ENCODE results near the gene VTI1B. TPM values are rescaled to one million over a fixed set of nuclear protein-coding genes. Genes with fewer than 3 reads are reported as not detected.
"Not testable (repeated sequence)": the region's sequence is repeated elsewhere in the genome, so short reads cannot be mapped to it uniquely, and the experiment has no call there.

Gene VTI1B
- total RNA-seq, 1 donor from 2014 or later = 20.4 TPM

- Histone ChIP-seq H3K9me3 (ENCODE audit: control insufficient read depth in 3 of 3, low read length in 3 of 3) (no peaks in the 10 kb centered on the region), H3K27ac (ENCODE audit: low read depth, low read length) (no peak overlapping the region), H3K4me1 (ENCODE audit: control insufficient read depth in 3 of 3, insufficient read depth in 3 of 3, low read length in 3 of 3) (no peaks in the 10 kb centered on the region), H3K27me3 (ENCODE audit: control insufficient read depth in 3 of 3, insufficient read depth in 3 of 3, low read length in 3 of 3) (no peaks in the 10 kb centered on the region), H3K4me3 (ENCODE audit: low read length in 3 of 3) (no peak overlapping the region), H3K36me3 (ENCODE audit: control insufficient read depth in 3 of 3, insufficient read depth in 3 of 3, low read length in 3 of 3) (no peaks in the 10 kb centered on the region), H3K9ac (ENCODE audit: low read depth in 1 of 3, low read length in 3 of 3) (no peak overlapping the region)
Observed at GRCh38 chr14:67705211-67705610, 30.8 kb upstream of the VTI1B start.

- no peaks in the 10 kb centered on the region for H3K36me3 ChIP-seq (ENCODE audit: control insufficient read depth in 3 of 3, insufficient read depth in 3 of 3, low read length in 3 of 3)
- no peaks in the 10 kb centered on the region for H3K4me1 ChIP-seq (ENCODE audit: control insufficient read depth in 3 of 3, insufficient read depth in 3 of 3, low read length in 3 of 3)
- H3K27ac ChIP-seq (ENCODE audit: low read depth, low read length) = no peak overlapping the region
- H3K27me3 ChIP-seq (ENCODE audit: control insufficient read depth in 3 of 3, insufficient read depth in 3 of 3, low read length in 3 of 3) = no peaks in the 10 kb centered on the region
- H3K4me3 ChIP-seq (ENCODE audit: low read length in 3 of 3) = no peak overlapping the region
- no peaks in the 10 kb centered on the region for H3K9me3 ChIP-seq (ENCODE audit: control insufficient read depth in 3 of 3, low read length in 3 of 3)
- no peak overlapping the region for H3K9ac ChIP-seq (ENCODE audit: low read depth in 1 of 3, low read length in 3 of 3)
Observed at GRCh38 chr14:67704484-67705089, 30.2 kb upstream of the VTI1B start.

GRCh38 chr14:67703997-67704396 lies 29.6 kb upstream of the VTI1B start:
- H3K36me3 ChIP-seq (ENCODE audit: control insufficient read depth in 3 of 3, insufficient read depth in 3 of 3, low read length in 3 of 3) = no peaks in the 10 kb centered on the region

GRCh38 chr14:67701492-67701891 lies 27.1 kb upstream of the VTI1B start, which contains the start of gene RDH12:
Gene RDH12, plus strand, starts transcription at chr14:67701886. Its CDS starts 20,757 bp downstream, at chr14:67722643.
- H3K9ac ChIP-seq (ENCODE audit: low read depth in 1 of 3, low read length in 3 of 3); H3K36me3 ChIP-seq (ENCODE audit: control insufficient read depth in 3 of 3, insufficient read depth in 3 of 3, low read length in 3 of 3); H3K9me3 ChIP-seq (ENCODE audit: control insufficient read depth in 3 of 3, low read length in 3 of 3); H3K27ac ChIP-seq (ENCODE audit: low read depth, low read length); H3K4me3 ChIP-seq (ENCODE audit: low read length in 3 of 3); H3K4me1 ChIP-seq (ENCODE audit: control insufficient read depth in 3 of 3, insufficient read depth in 3 of 3, low read length in 3 of 3); H3K27me3 ChIP-seq (ENCODE audit: control insufficient read depth in 3 of 3, insufficient read depth in 3 of 3, low read length in 3 of 3): not testable (repeated sequence)

More at GRCh38 chr14:67703997-67704396, 29.6 kb upstream of the VTI1B start:
- H3K9me3 ChIP-seq (ENCODE audit: control insufficient read depth in 3 of 3, low read length in 3 of 3) = no peaks in the 10 kb centered on the region
- H3K27ac ChIP-seq (ENCODE audit: low read depth, low read length) = no peak overlapping the region
- H3K4me3 ChIP-seq (ENCODE audit: low read length in 3 of 3) = no peak overlapping the region
- H3K4me1 ChIP-seq (ENCODE audit: control insufficient read depth in 3 of 3, insufficient read depth in 3 of 3, low read length in 3 of 3) = no peaks in the 10 kb centered on the region
- H3K27me3 ChIP-seq (ENCODE audit: control insufficient read depth in 3 of 3, insufficient read depth in 3 of 3, low read length in 3 of 3) = no peaks in the 10 kb centered on the region
- H3K9ac ChIP-seq (ENCODE audit: low read depth in 1 of 3, low read length in 3 of 3) = no peak overlapping the region

GRCh38 chr14:67698179-67698578 lies 23.7 kb upstream of the VTI1B start:
- Histone ChIP-seq H3K4me1 (ENCODE audit: control insufficient read depth in 3 of 3, insufficient read depth in 3 of 3, low read length in 3 of 3) (peaks cover 0 to 7% (median 7%) of the 10 kb centered on the region in 3 donors), H3K36me3 (ENCODE audit: control insufficient read depth in 3 of 3, insufficient read depth in 3 of 3, low read length in 3 of 3) (no peaks in the 10 kb centered on the region), H3K27me3 (ENCODE audit: control insufficient read depth in 3 of 3, insufficient read depth in 3 of 3, low read length in 3 of 3) (no peaks in the 10 kb centered on the region), H3K27ac (ENCODE audit: low read depth, low read length) (no peak overlapping the region), H3K9me3 (ENCODE audit: control insufficient read depth in 3 of 3, low read length in 3 of 3) (no peaks in the 10 kb centered on the region), H3K9ac (ENCODE audit: low read depth in 1 of 3, low read length in 3 of 3) (no peak overlapping the region), H3K4me3 (ENCODE audit: low read length in 3 of 3) (no peak overlapping the region)

- Histone ChIP-seq H3K27me3 (ENCODE audit: control insufficient read depth in 3 of 3, insufficient read depth in 3 of 3, low read length in 3 of 3) (no peaks in the 10 kb centered on the region), H3K9me3 (ENCODE audit: control insufficient read depth in 3 of 3, low read length in 3 of 3) (no peaks in the 10 kb centered on the region)
Observed at GRCh38 chr14:67697006-67697405, 22.6 kb upstream of the VTI1B start.

GRCh38 chr14:67695394-67695949 lies 21.0 kb upstream of the VTI1B start, which contains the start of gene RDH11:
Gene RDH11, minus strand, starts transcription at chr14:67695764. Its CDS starts 61 bp downstream, at chr14:67695703.
- H3K9ac ChIP-seq (ENCODE audit: low read depth in 1 of 3, low read length in 3 of 3) = peak within 1 kb of the TSS; percentile 62 to 82 (median 72)
- peak within 1 kb of the TSS; percentile 56 for H3K27ac ChIP-seq (ENCODE audit: low read depth, low read length)
- H3K36me3 ChIP-seq (ENCODE audit: control insufficient read depth in 3 of 3, insufficient read depth in 3 of 3, low read length in 3 of 3) = peaks cover 3 to 14% (median 3%) of the 10 kb centered on the region in 3 donors
- H3K4me1 ChIP-seq (ENCODE audit: control insufficient read depth in 3 of 3, insufficient read depth in 3 of 3, low read length in 3 of 3) = peaks cover 0 to 7% (median 7%) of the 10 kb centered on the region in 3 donors
- no peaks in the 10 kb centered on the region for H3K27me3 ChIP-seq (ENCODE audit: control insufficient read depth in 3 of 3, insufficient read depth in 3 of 3, low read length in 3 of 3)
- H3K9me3 ChIP-seq (ENCODE audit: control insufficient read depth in 3 of 3, low read length in 3 of 3) = no peaks in the 10 kb centered on the region
- H3K4me3 ChIP-seq (ENCODE audit: low read length in 3 of 3) = peak within 1 kb of the TSS; percentile 68 to 95 (median 94)

More at GRCh38 chr14:67697006-67697405, 22.6 kb upstream of the VTI1B start:
- no peak overlapping the region for H3K9ac ChIP-seq (ENCODE audit: low read depth in 1 of 3, low read length in 3 of 3)
- no peak overlapping the region for H3K27ac ChIP-seq (ENCODE audit: low read depth, low read length)
- H3K4me3 ChIP-seq (ENCODE audit: low read length in 3 of 3) = no peak overlapping the region
- peaks cover 0 to under 1% (median 0%) of the 10 kb centered on the region in 3 donors for H3K36me3 ChIP-seq (ENCODE audit: control insufficient read depth in 3 of 3, insufficient read depth in 3 of 3, low read length in 3 of 3)
- peaks cover 0 to 7% (median 7%) of the 10 kb centered on the region in 3 donors for H3K4me1 ChIP-seq (ENCODE audit: control insufficient read depth in 3 of 3, insufficient read depth in 3 of 3, low read length in 3 of 3)

GRCh38 chr14:67694791-67695393 lies 20.5 kb upstream of the VTI1B start:
- H3K4me1 ChIP-seq (ENCODE audit: control insufficient read depth in 3 of 3, insufficient read depth in 3 of 3, low read length in 3 of 3) = peaks cover 0 to 7% (median 7%) of the 10 kb centered on the region in 3 donors
- H3K4me3 ChIP-seq (ENCODE audit: low read length in 3 of 3) = peak overlapping the region; percentile 68 to 95 (median 94)
- peak overlapping the region; percentile 56 for H3K27ac ChIP-seq (ENCODE audit: low read depth, low read length)
- H3K36me3 ChIP-seq (ENCODE audit: control insufficient read depth in 3 of 3, insufficient read depth in 3 of 3, low read length in 3 of 3) = peaks cover 6 to 20% (median 9%) of the 10 kb centered on the region in 3 donors
- H3K9ac ChIP-seq (ENCODE audit: low read depth in 1 of 3, low read length in 3 of 3) = peak overlapping the region; percentile 62 to 82 (median 72)
- H3K27me3 ChIP-seq (ENCODE audit: control insufficient read depth in 3 of 3, insufficient read depth in 3 of 3, low read length in 3 of 3) = no peaks in the 10 kb centered on the region
- no peaks in the 10 kb centered on the region for H3K9me3 ChIP-seq (ENCODE audit: control insufficient read depth in 3 of 3, low read length in 3 of 3)

- Histone ChIP-seq H3K36me3 (ENCODE audit: control insufficient read depth in 3 of 3, insufficient read depth in 3 of 3, low read length in 3 of 3) (peaks cover 25 to 44% (median 31%) of the 10 kb centered on the region in 3 donors), H3K4me1 (ENCODE audit: control insufficient read depth in 3 of 3, insufficient read depth in 3 of 3, low read length in 3 of 3) (peaks cover 0 to 5% (median 5%) of the 10 kb centered on the region in 3 donors), H3K27me3 (ENCODE audit: control insufficient read depth in 3 of 3, insufficient read depth in 3 of 3, low read length in 3 of 3) (no peaks in the 10 kb centered on the region), H3K9ac (ENCODE audit: low read depth in 1 of 3, low read length in 3 of 3) (no peak overlapping the region), H3K4me3 (ENCODE audit: low read length in 3 of 3) (no peak overlapping the region), H3K9me3 (ENCODE audit: control insufficient read depth in 3 of 3, low read length in 3 of 3) (no peaks in the 10 kb centered on the region), H3K27ac (ENCODE audit: low read depth, low read length) (no peak overlapping the region)
Observed at GRCh38 chr14:67690011-67690410, 15.6 kb upstream of the VTI1B start.

- peaks cover 14 to 24% (median 21%) of the 10 kb centered on the region in 3 donors for H3K36me3 ChIP-seq (ENCODE audit: control insufficient read depth in 3 of 3, insufficient read depth in 3 of 3, low read length in 3 of 3)
Observed at GRCh38 chr14:67683842-67684241, 9.4 kb upstream of the VTI1B start.

More at GRCh38 chr14:67683842-67684241, 9.4 kb upstream of the VTI1B start:
- Histone ChIP-seq H3K4me3 (ENCODE audit: low read length in 3 of 3) (no peak overlapping the region), H3K27ac (ENCODE audit: low read depth, low read length) (no peak overlapping the region), H3K27me3 (ENCODE audit: control insufficient read depth in 3 of 3, insufficient read depth in 3 of 3, low read length in 3 of 3) (no peaks in the 10 kb centered on the region), H3K4me1 (ENCODE audit: control insufficient read depth in 3 of 3, insufficient read depth in 3 of 3, low read length in 3 of 3) (no peaks in the 10 kb centered on the region), H3K9ac (ENCODE audit: low read depth in 1 of 3, low read length in 3 of 3) (no peak overlapping the region), H3K9me3 (ENCODE audit: control insufficient read depth in 3 of 3, low read length in 3 of 3) (no peaks in the 10 kb centered on the region)

All from skeletal muscle tissue (tissue), 4 donors.